Gastrocnemius medialis (tissue), 4 donors: ENCODE results near the gene HAGH. TPM values are rescaled to one million over a fixed set of nuclear protein-coding genes. Genes with fewer than 3 reads are reported as not detected.

Experiments used
- ATAC-seq, 2 donors: fragments of 150-250 bp; one replicate each; pipeline ENCODE4 v1.9.1; 2016
- DNase-seq, 2 donors: peaks; one replicate each; pipeline ENCODE4 v3.0.0-alpha.2; 2019
- H3K27ac ChIP-seq, 4 donors: fragments of 200-600 bp; sonication (generic); 1 replicate in 1 of 4; 2 replicates in 3 of 4; pipeline ENCODE4 v1.5.1; 2016 to 2018; ENCODE audit warnings: mild to moderate bottlenecking in 2 of 4, moderate library complexity in 1 of 4
- H3K27me3 ChIP-seq, 3 donors: fragments of 200-600 bp; sonication (generic) in 2 of 3; 1 replicate in 1 of 3; 2 replicates in 2 of 3; pipeline versions ENCODE4 v1.5.1 to v1.6.0; 2016 to 2019; ENCODE audit warnings: mild to moderate bottlenecking in 1 of 3, moderate library complexity in 1 of 3
- H3K36me3 ChIP-seq, 2 donors: fragments of 200-600 bp; sonication (generic) in 1 of 2; one replicate each; pipeline ENCODE4 v1.5.1; 2017 to 2018
- H3K4me1 ChIP-seq, 2 donors: fragments of 200-600 bp; sonication (generic) in 1 of 2; one replicate each; pipeline ENCODE4 v1.5.1; 2016 to 2017; ENCODE audit warnings: mild to moderate bottlenecking in 2 of 2
- H3K4me3 ChIP-seq, 4 donors: fragments of 200-600 bp; sonication (generic) in 3 of 4; 1 replicate in 1 of 4; 2 replicates in 3 of 4; pipeline ENCODE4 v1.5.1; 2016 to 2019; ENCODE audit warnings: mild to moderate bottlenecking in 2 of 4
- H3K9me3 ChIP-seq, 3 donors: fragments of 200-600 bp; sonication (generic) in 2 of 3; 1 replicate in 1 of 3; 2 replicates in 2 of 3; pipeline ENCODE4 v1.5.1; 2016 to 2019
- CTCF ChIP-seq, 5 experiments: fragments of 450-650 bp in 3 of 5; fragments of 200-600 bp in 2 of 5; sonication (generic) in 2 of 5; IDR thresholded peaks in 4 of 5; conservative IDR thresholded peaks in 1 of 5; 1 replicate in 4 of 5; 2 replicates in 1 of 5; pipeline ENCODE4 v1.5.1; 2016 to 2019; ENCODE audit warnings: antibody characterized with exemption in 5 of 5, mild to moderate bottlenecking in 3 of 5, moderate library complexity in 3 of 5
- POLR2A ChIP-seq, 2 donors: fragments of 450-650 bp; IDR thresholded peaks; one replicate each; pipeline ENCODE4 v1.6.1; 2017; ENCODE audit warnings: antibody characterized with exemption in 2 of 2, mild to moderate bottlenecking in 2 of 2, moderate library complexity in 2 of 2
- in situ Hi-C, 4 donors: fragments of 200-750 bp; cut with MboI; loops; one replicate each; pipeline versions ENCODE4 v1.15.0 to v1.8.0; 2017; ENCODE audit warnings: low sequenced_read_pairs in 4 of 4
- intact Hi-C: fragments of 100-400 bp; cut with DNase I; formaldehyde crosslinking; loops from one replicate; pipeline ENCODE4 v1.15.1; 2023; ENCODE audit warnings: low total_unique reads
- total RNA-seq, 4 donors: library from RNA; depleted of rRNA; stranded (reverse); fragments of >200 nt; gene quantifications; one replicate each; pipeline versions ENCODE4 v1.1.0 to v1.2.3, GENCODE V29; 2016

The HAGH gene
- total RNA-seq, 4 donors from 2014 or later: 216 to 440 (median 261) TPM

GRCh38 chr16:1819611-1820010, 7.0 kb downstream of the HAGH start:
- DNase-seq: no peak
- ATAC-seq: no peak
- no peak overlapping the region for H3K4me3 ChIP-seq
- peaks cover 13 to 16% of the 10 kb centered on the region in 2 donors for H3K4me1 ChIP-seq
- H3K9me3 ChIP-seq: no peaks in the 10 kb centered on the region
- no peak for TF ChIP-seq CTCF (IDR thresholded peaks at IDR 0.05 in 4 of 5, conservative IDR thresholded peaks at IDR 0.05 in 1 of 5)
- no peak for TF ChIP-seq POLR2A (IDR thresholded peaks at IDR 0.05)
- in situ Hi-C loops (no loop called here), intact Hi-C loops (no loop called here)
- no peaks in the 10 kb centered on the region for H3K27me3 ChIP-seq
- peaks cover 0 to 57% of the 10 kb centered on the region in 2 donors for H3K36me3 ChIP-seq
- no peak overlapping the region for H3K27ac ChIP-seq

- Histone ChIP-seq H3K27ac (no peak overlapping the region), H3K27me3 (no peaks in the 10 kb centered on the region), H3K4me1 (peaks cover 7 to 10% of the 10 kb centered on the region in 2 donors), H3K36me3 (peaks cover 0 to 57% of the 10 kb centered on the region in 2 donors), H3K9me3 (no peaks in the 10 kb centered on the region), H3K4me3 (no peak overlapping the region)
- DNase-seq (no peak), ATAC-seq (no peak)
- intact Hi-C loops: no loop called here
- TF ChIP-seq POLR2A (IDR thresholded peaks at IDR 0.05) (no peak), CTCF (IDR thresholded peaks at IDR 0.05 in 4 of 5, conservative IDR thresholded peaks at IDR 0.05 in 1 of 5) (no peak)
- in situ Hi-C loops: no loop called here
These were observed 7.6 kb downstream of the HAGH start for GRCh38 chr16:1818873-1819525.

- TF ChIP-seq POLR2A (IDR thresholded peaks at IDR 0.05) (no peak), CTCF (IDR thresholded peaks at IDR 0.05 in 4 of 5, conservative IDR thresholded peaks at IDR 0.05 in 1 of 5) (no peak)
- peaks cover 0 to 57% of the 10 kb centered on the region in 2 donors for H3K36me3 ChIP-seq
- ATAC-seq (no peak), DNase-seq (no peak)
- H3K4me1 ChIP-seq: peaks cover under 1 to 4% of the 10 kb centered on the region in 2 donors
- intact Hi-C loops (no loop called here), in situ Hi-C loops (no loop called here)
- H3K4me3 ChIP-seq: no peak overlapping the region
- no peak overlapping the region for H3K27ac ChIP-seq
- no peaks in the 10 kb centered on the region for H3K27me3 ChIP-seq
- H3K9me3 ChIP-seq: no peaks in the 10 kb centered on the region
These were observed 8.3 kb downstream of the HAGH start for GRCh38 chr16:1818204-1818872.

GRCh38 chr16:1817716-1818115, 8.9 kb downstream of the HAGH start:
- no peaks in the 10 kb centered on the region for H3K4me1 ChIP-seq
- no peaks in the 10 kb centered on the region for H3K9me3 ChIP-seq
- intact Hi-C loops: no loop called here
- in situ Hi-C loops: no loop called here
- H3K27me3 ChIP-seq: no peaks in the 10 kb centered on the region
- TF ChIP-seq POLR2A (IDR thresholded peaks at IDR 0.05) (no peak), CTCF (IDR thresholded peaks at IDR 0.05 in 4 of 5, conservative IDR thresholded peaks at IDR 0.05 in 1 of 5) (no peak)
- ATAC-seq: no peak
- DNase-seq: no peak
- H3K36me3 ChIP-seq: peaks cover 0 to 57% of the 10 kb centered on the region in 2 donors
- H3K27ac ChIP-seq: no peak overlapping the region
- H3K4me3 ChIP-seq: no peak overlapping the region
